Natural killer cell treated with Interleukin-12 subunit alpha and Interleukin-12 subunit beta and Interleukin-15 and Interleukin-18, amount 100 ng/mL, for 72 hours (primary cell): ENCODE results near the gene NMNAT2. TPM values are rescaled to one million over a fixed set of nuclear protein-coding genes. Genes with fewer than 3 reads are reported as not detected.
"Not testable (repeated sequence)": the region's sequence is repeated elsewhere in the genome, so short reads cannot be mapped to it uniquely, and the experiment has no call there.

Experiments
- ATAC-seq, 2 donors: fragments of 150-1000 bp; cut with Tn5 transposase in 1 of 2; sonication (Bioruptor Pico), chemical (Tn5 transposase) in 1 of 2; 2 replicates each; pipeline ENCODE4 v1.10.0; 2021
- DNase-seq: peaks from one replicate; pipeline ENCODE4 v3.0.0; 2022; ENCODE audit warnings: low spot score
- H3K27ac Mint-ChIP-seq, 2 donors: 1 replicate in 1 of 2; 2 replicates in 1 of 2; pipeline ENCODE4 v1.8.0; 2022; ENCODE audit warnings: mixed read lengths in 2 of 2, mild to moderate bottlenecking in 1 of 2, moderate library complexity in 1 of 2
- H3K27me3 Mint-ChIP-seq, 2 donors: 1 replicate in 1 of 2; 2 replicates in 1 of 2; pipeline ENCODE4 v1.8.0; 2022; ENCODE audit warnings: mixed read lengths in 2 of 2
- H3K36me3 Mint-ChIP-seq: one replicate; pipeline ENCODE4 v1.8.0; 2022; ENCODE audit warnings: mixed read lengths
- H3K4me1 Mint-ChIP-seq, 2 donors: 1 replicate in 1 of 2; 2 replicates in 1 of 2; pipeline ENCODE4 v1.8.0; 2022; ENCODE audit warnings: low read depth in 2 of 2, mixed read lengths in 2 of 2, mild to moderate bottlenecking in 1 of 2
- H3K4me3 Mint-ChIP-seq: one replicate; pipeline ENCODE4 v1.8.0; 2022; ENCODE audit warnings: mixed read lengths
- H3K9me3 Mint-ChIP-seq: 2 replicates; pipeline ENCODE4 v1.8.0; 2022; ENCODE audit warnings: mixed read lengths
- total RNA-seq, 2 donors: library from RNA; stranded (reverse); gene quantifications; one replicate each; pipeline ENCODE4 v1.2.3, GENCODE V29; 2022

The NMNAT2 gene
- total RNA-seq, 2 donors from 2014 or later = not detected

DNA sequence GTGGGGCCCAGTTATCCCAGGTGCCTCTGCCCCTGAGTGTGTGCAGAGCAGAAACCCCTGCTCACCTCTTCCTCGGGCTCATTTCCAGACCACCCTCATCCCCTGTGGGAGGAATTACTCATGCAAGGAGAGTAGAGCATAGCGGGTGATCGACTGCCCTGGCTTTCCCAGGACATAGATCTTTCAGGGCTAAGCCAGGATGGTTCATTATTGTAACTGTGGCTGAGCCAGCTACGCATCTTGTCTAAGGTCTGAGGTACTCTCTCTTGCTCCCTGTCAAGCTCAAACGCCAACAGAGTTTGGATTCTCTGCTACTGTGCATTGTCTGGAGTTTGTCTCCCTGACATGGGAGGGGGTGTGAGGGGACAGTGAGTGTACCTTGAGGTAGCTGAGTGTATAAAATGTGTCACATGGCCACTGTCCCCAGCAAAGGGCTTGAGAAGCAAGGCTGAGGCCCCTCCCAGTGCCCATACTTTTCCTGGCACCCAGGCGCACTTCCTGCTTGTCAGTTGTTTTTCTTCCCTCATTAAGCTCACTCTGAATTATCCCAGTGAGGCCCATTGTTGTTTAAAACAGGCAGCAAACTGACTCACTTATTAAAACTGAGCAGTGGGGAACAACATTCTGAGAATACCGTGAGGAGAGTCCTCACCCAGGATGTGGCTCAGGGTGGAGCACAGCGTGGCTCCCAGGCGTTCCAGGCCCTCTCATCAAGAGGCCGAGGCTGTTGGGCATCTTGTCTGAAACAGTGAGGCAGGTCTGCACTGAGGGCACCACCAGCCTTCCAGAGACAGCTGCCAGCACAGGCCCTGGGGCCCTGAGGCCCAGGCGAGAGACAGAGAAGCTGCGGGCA is 139.2 kb downstream of the NMNAT2 start:
- Mint-ChIP-seq H3K9me3 (no peaks in the 10 kb centered on the region), H3K27me3 (peaks cover 0 to 3% of the 10 kb centered on the region in 2 donors), H3K4me3 (no peak overlapping the region), H3K27ac (no peak overlapping the region), H3K4me1 (peaks cover 0 to 2% of the 10 kb centered on the region in 2 donors), H3K36me3 (no peaks in the 10 kb centered on the region)
- DNase-seq (no peak), ATAC-seq (no peak)

DNA sequence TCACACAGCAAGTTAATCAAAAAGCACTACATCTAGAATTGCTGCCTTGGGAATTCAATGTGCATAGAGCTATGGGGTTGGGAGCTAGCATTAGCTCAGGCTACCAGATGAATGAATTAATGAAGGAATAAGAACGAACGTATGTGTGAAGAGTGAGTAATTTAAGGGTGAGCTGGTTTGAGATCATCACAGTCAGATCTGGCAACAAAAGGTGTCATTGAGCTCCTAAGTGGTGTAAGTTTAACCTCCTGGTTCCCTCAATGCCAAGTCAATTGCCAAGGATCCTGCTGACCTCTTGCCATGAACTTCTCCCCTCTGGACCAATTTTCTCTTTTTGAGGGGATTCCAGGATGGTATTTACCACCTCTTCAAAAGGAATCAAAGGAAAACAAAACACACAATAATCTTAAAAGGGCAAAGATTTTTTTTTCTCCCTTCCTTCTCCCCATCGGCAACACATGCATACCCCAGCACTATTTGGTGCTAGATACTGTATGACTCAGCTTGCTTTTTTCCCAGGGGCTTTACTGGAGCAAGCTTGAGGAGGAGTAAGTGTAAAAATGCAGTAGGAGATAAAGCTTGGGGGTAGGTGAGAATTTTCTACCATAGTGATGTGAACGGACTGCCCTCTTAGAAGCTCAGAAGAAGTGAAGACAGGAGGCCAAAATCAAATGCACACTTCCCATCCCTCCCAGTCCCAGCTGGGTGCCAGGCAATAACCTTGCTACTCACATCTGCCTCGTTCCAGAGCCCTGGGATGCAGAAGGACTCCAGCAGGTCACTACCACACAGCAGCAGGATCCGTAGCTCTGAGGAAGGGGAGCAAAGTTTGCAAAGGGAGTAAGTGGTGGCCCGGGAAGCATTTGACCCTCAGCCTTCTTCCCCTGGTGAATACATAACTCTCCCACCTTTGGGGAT is 140.1 kb downstream of the NMNAT2 start:
- H3K27me3 Mint-ChIP-seq = no peaks in the 10 kb centered on the region
- ATAC-seq = no peak
- no peak overlapping the region for H3K27ac Mint-ChIP-seq
- DNase-seq = no peak
- H3K36me3 Mint-ChIP-seq = no peaks in the 10 kb centered on the region
- no peak overlapping the region for H3K4me3 Mint-ChIP-seq
- H3K9me3 Mint-ChIP-seq = no peaks in the 10 kb centered on the region
- peaks cover 0 to 2% of the 10 kb centered on the region in 2 donors for H3K4me1 Mint-ChIP-seq

- H3K36me3 Mint-ChIP-seq = no peaks in the 10 kb centered on the region
- H3K27ac Mint-ChIP-seq = no peak overlapping the region
- no peak for DNase-seq
- H3K4me1 Mint-ChIP-seq = peaks cover 0 to 2% of the 10 kb centered on the region in 2 donors
- ATAC-seq = no peak
- no peak overlapping the region for H3K4me3 Mint-ChIP-seq
- H3K27me3 Mint-ChIP-seq = peaks cover 0 to under 1% of the 10 kb centered on the region in 2 donors
- H3K9me3 Mint-ChIP-seq = no peaks in the 10 kb centered on the region
Observed at GRCh38 chr1:183276386-183277080, 141.6 kb downstream of the NMNAT2 start.

DNA sequence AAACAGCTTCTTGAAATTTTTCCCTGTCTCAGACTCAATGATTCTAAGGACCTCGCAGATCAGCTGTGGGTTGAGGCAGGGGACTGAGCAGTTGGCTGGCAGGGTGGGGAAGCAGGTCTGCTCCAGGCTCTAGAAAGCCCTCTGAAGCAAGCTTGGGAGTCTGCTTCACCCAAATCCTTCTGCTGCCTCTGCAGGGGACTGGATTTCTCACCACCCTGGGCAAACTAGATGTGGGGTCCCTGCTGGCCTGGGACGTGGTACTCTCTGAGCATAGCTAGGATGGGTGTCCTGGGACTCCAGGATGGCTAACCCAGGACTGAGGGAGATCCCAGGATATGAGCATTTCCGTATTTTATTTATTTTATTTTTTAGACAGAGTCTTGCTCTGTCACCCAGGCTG is 142.9 kb downstream of the NMNAT2 start:
- Mint-ChIP-seq H3K27ac (no peak overlapping the region), H3K36me3 (no peaks in the 10 kb centered on the region), H3K4me3 (no peak overlapping the region), H3K9me3 (no peaks in the 10 kb centered on the region), H3K4me1 (peaks cover 0 to 2% of the 10 kb centered on the region in 2 donors), H3K27me3 (peaks cover 2 to 7% of the 10 kb centered on the region in 2 donors)
- DNase-seq (no peak), ATAC-seq (no peak)

DNA sequence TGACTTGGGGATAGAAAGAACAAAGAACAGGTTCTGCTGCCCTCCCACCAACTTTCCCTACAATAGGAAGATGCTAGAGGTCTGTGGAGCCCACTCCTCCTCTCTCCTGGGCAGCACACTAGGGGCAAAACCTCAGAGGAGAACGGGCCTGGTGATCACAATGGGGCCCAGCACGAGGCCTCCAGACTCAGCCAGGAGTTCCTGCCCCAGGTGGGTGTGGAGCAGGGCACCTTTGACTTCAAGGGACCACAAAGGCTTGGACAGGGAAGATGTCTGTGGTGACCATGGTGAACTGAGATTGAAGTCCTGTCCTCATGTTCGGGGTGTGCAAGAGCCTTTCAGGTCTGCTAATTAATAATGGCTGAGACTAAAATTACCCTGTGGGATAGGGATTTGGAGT is 143.3 kb downstream of the NMNAT2 start:
- no peak for ATAC-seq

GRCh38 chr1:183273984-183274383 is 144.2 kb downstream of the NMNAT2 start:
- H3K36me3 Mint-ChIP-seq, H3K4me1 Mint-ChIP-seq, H3K9me3 Mint-ChIP-seq, ATAC-seq, DNase-seq, H3K27me3 Mint-ChIP-seq, H3K27ac Mint-ChIP-seq, H3K4me3 Mint-ChIP-seq: not testable (repeated sequence)

More for the DNA sequence above, 143.3 kb downstream of the NMNAT2 start:
- H3K4me3 Mint-ChIP-seq = no peak overlapping the region
- no peaks in the 10 kb centered on the region for H3K36me3 Mint-ChIP-seq
- H3K9me3 Mint-ChIP-seq = no peaks in the 10 kb centered on the region
- peaks cover 2 to 7% of the 10 kb centered on the region in 2 donors for H3K27me3 Mint-ChIP-seq
- peaks cover 0 to 2% of the 10 kb centered on the region in 2 donors for H3K4me1 Mint-ChIP-seq
- DNase-seq = no peak
- H3K27ac Mint-ChIP-seq = no peak overlapping the region

DNA sequence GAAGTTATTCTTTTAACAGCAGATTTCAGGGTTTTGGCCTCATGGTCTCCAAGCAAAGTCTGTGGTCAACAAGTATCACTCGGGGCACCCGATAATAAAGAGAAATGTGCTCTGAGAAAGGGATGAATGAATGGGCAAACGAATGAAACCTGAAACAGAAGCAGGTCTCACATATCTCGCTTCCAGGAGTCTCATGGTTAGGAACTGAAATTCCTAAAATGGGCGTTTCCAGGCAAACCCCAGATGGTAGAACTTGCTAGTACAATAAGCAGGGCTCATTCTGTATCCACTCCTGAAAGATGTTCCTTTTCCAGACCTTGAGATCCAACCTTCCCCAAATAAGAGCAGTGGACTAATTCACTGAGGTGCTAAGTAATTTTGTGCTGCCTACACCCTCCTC is 144.9 kb downstream of the NMNAT2 start:
- Mint-ChIP-seq H3K9me3 (no peaks in the 10 kb centered on the region), H3K36me3 (no peaks in the 10 kb centered on the region), H3K27ac (no peak overlapping the region), H3K4me1 (no peaks in the 10 kb centered on the region), H3K4me3 (no peak overlapping the region), H3K27me3 (peaks cover 4 to 9% of the 10 kb centered on the region in 2 donors)
- DNase-seq = no peak
- no peak for ATAC-seq

DNA sequence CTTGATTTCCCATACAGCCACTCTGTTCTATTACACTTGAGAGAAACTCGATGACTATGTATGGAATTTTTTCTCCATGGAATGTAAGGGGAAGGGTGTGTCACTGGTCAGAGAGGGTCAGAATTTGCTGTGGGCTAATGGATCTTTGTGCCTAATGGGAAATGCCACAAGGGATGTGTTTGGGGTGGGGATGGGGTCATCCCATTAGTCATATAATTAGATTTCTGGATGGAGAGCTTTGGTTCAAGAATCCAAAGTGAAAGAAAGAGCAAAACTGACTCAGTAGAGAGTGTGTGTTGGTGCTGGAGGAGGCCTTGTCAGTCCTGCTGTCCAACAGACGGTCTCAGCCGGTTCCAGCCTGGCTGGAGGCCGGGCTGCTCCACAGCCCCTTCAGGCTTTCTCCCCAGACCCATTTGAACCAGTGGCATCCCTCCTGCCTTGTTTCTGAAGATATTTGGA is 145.8 kb downstream of the NMNAT2 start:
- H3K9me3 Mint-ChIP-seq = no peaks in the 10 kb centered on the region
- ATAC-seq (no peak), DNase-seq (no peak)
- no peak overlapping the region for H3K27ac Mint-ChIP-seq
- H3K4me1 Mint-ChIP-seq = no peaks in the 10 kb centered on the region
- no peak overlapping the region for H3K4me3 Mint-ChIP-seq
- peaks cover 4 to 11% of the 10 kb centered on the region in 2 donors for H3K27me3 Mint-ChIP-seq
- no peaks in the 10 kb centered on the region for H3K36me3 Mint-ChIP-seq

- Mint-ChIP-seq H3K9me3 (no peaks in the 10 kb centered on the region), H3K4me3 (no peak overlapping the region), H3K27me3 (peaks cover 8 to 21% of the 10 kb centered on the region in 2 donors), H3K27ac (no peak overlapping the region), H3K4me1 (no peaks in the 10 kb centered on the region), H3K36me3 (no peaks in the 10 kb centered on the region)
- DNase-seq (no peak), ATAC-seq (no peak)
Observed at GRCh38 chr1:183270541-183271141, 147.5 kb downstream of the NMNAT2 start.

GRCh38 chr1:183267646-183268431 is 150.3 kb downstream of the NMNAT2 start:
- Mint-ChIP-seq H3K4me3 (no peak overlapping the region), H3K9me3 (no peaks in the 10 kb centered on the region), H3K36me3 (no peaks in the 10 kb centered on the region), H3K4me1 (no peaks in the 10 kb centered on the region), H3K27me3 (peaks cover 15 to 44% of the 10 kb centered on the region in 2 donors), H3K27ac (no peak overlapping the region)
- DNase-seq (no peak), ATAC-seq (no peak)

GRCh38 chr1:183263886-183264602 is 154.1 kb downstream of the NMNAT2 start:
- Mint-ChIP-seq H3K4me3 (no peak overlapping the region), H3K4me1 (no peaks in the 10 kb centered on the region), H3K36me3 (no peaks in the 10 kb centered on the region), H3K9me3 (no peaks in the 10 kb centered on the region), H3K27me3 (peaks cover 15 to 53% of the 10 kb centered on the region in 2 donors), H3K27ac (no peak overlapping the region)
- ATAC-seq (no peak), DNase-seq (no peak)

- DNase-seq (no peak), ATAC-seq (no peak)
- Mint-ChIP-seq H3K27ac (no peak overlapping the region), H3K4me3 (no peak overlapping the region), H3K36me3 (no peaks in the 10 kb centered on the region), H3K9me3 (no peaks in the 10 kb centered on the region), H3K27me3 (peaks cover 18 to 58% of the 10 kb centered on the region in 2 donors), H3K4me1 (no peaks in the 10 kb centered on the region)
Observed at GRCh38 chr1:183262628-183263200, 155.5 kb downstream of the NMNAT2 start.
